K562 (cell line): ENCODE data around the gene ECI1. TPM values are rescaled to one million over a fixed set of nuclear protein-coding genes. Genes with fewer than 3 reads are reported as not detected.

Source experiments
- CTCF ChIP-seq, 3 experiments: IDR thresholded peaks in 2 of 3; conservative IDR thresholded peaks in 1 of 3; 2 replicates each; pipeline ENCODE4 v1.5.1; 2011 to 2012; ENCODE audit warnings: low read length in 3 of 3, mild to moderate bottlenecking in 3 of 3, control low read depth in 2 of 3, improper control_type of control experiment in 1 of 3, inconsistent platforms in 1 of 3, low read depth in 1 of 3, mixed read lengths in 1 of 3, moderate library complexity in 1 of 3; ENCODE audit not compliant: insufficient read depth in 2 of 3
- DIDO1 ChIP-seq: fragments of 450-650 bp; IDR thresholded peaks from 2 replicates; pipeline ENCODE4 v1.6.1; 2016; ENCODE audit warnings: low read depth, missing biosample characterization, missing genetic modification characterization
- JUND ChIP-seq, 2 experiments: IDR thresholded peaks; 2 replicates in 1 of 2; 3 replicates in 1 of 2; pipeline ENCODE4 v1.6.1; 2011; ENCODE audit warnings: borderline replicate concordance in 2 of 2, low read depth in 2 of 2, low read length in 2 of 2, improper control_type of control experiment in 1 of 2, missing biosample characterization in 1 of 2, missing genetic modification characterization in 1 of 2, missing genetic modification reagents in 1 of 2
- SMAD3 ChIP-seq: fragments of 450-650 bp; formaldehyde crosslinking; conservative IDR thresholded peaks from 2 replicates; pipeline ENCODE4 v1.4.0; 2020; ENCODE audit warnings: mild to moderate bottlenecking
- TEAD2 ChIP-seq: fragments of 450-650 bp; IDR thresholded peaks from 2 replicates; pipeline ENCODE4 v1.6.1; 2016; ENCODE audit warnings: missing genetic modification characterization, control low read depth, missing compliant biosample characterization
- TRIM24 ChIP-seq, 2 experiments: fragments of 450-650 bp; IDR thresholded peaks; 2 replicates each; pipeline ENCODE4 v1.6.1; 2016
- ZKSCAN1 ChIP-seq: fragments of 150-350 bp; IDR thresholded peaks from 2 replicates; pipeline ENCODE4 v1.6.1; 2016; ENCODE audit warnings: low read depth, low read length
- polyA plus RNA-seq, 8 experiments: library from polyadenylated mRNA; depleted of rRNA in 4 of 8; stranded (reverse) in 5 of 8; unstranded in 3 of 8; fragments of >200 nt; fragmentation: Nextera tagmentation in 2 of 8; fragmentation: Illumina TruSeq in 1 of 8; extraction: Ambion mirVana in 2 of 8; extraction: Trizol in 1 of 8; gene quantifications; 2 replicates each; pipeline versions ENCODE4 v1.2.1 to v1.2.3, GENCODE V29; 2011 to 2014; ENCODE audit warnings: inconsistent platforms in 1 of 8, missing spikeins in 1 of 8
- total RNA-seq, 7 experiments: library from RNA; depleted of rRNA in 6 of 7; stranded (reverse); fragments of >200 nt in 6 of 7; fragmentation: Illumina TruSeq in 2 of 7; extraction: Trizol in 2 of 7; gene quantifications; 2 replicates each; pipeline versions ENCODE4 v1.2.1 to v1.2.3, GENCODE V29; 2011 to 2021; ENCODE audit warnings: low replicate concordance in 1 of 7
- TF ChIP-seq, protein P1 (sequence below): sonication (generic); formaldehyde crosslinking; IDR thresholded peaks from 2 replicates; pipeline ENCODE4 v1.8.0; 2023; ENCODE audit warnings: missing genetic modification reagents, mild to moderate bottlenecking, borderline replicate concordance
- TF ChIP-seq, protein P2 (sequence below), 2 experiments: fragments of 450-650 bp in 1 of 2; sonication (generic) in 1 of 2; formaldehyde crosslinking in 1 of 2; IDR thresholded peaks in 1 of 2; conservative IDR thresholded peaks in 1 of 2; 2 replicates each; pipeline versions ENCODE4 v1.6.1 to v1.8.1; 2016 to 2023; ENCODE audit warnings: mild to moderate bottlenecking in 2 of 2, moderate library complexity in 2 of 2, inconsistent platforms in 1 of 2, missing genetic modification reagents in 1 of 2
- TF ChIP-seq, protein P3 (sequence below): sonication (generic); formaldehyde crosslinking; IDR thresholded peaks from 2 replicates; pipeline ENCODE4 v1.8.0; 2022; ENCODE audit warnings: missing genetic modification reagents, mild to moderate bottlenecking, moderate library complexity, borderline replicate concordance
- TF ChIP-seq, protein P4 (sequence below): fragments of 450-650 bp; IDR thresholded peaks from one replicate; pipeline ENCODE4 v1.6.1; 2018; ENCODE audit warnings: mild to moderate bottlenecking, moderate library complexity; ENCODE audit not compliant: partially characterized antibody
- TF ChIP-seq, protein P5 (sequence below): sonication (generic); formaldehyde crosslinking; IDR thresholded peaks from 2 replicates; pipeline ENCODE4 v1.8.1; 2022; ENCODE audit warnings: missing genetic modification reagents

Gene ECI1
- total and polyA plus RNA-seq, 9 of the 15 experiments (the other 6 are each of a cell fraction or from before 2014, with no cell fraction given), result 4.7 to 189 (median 54.0) TPM

DNA sequence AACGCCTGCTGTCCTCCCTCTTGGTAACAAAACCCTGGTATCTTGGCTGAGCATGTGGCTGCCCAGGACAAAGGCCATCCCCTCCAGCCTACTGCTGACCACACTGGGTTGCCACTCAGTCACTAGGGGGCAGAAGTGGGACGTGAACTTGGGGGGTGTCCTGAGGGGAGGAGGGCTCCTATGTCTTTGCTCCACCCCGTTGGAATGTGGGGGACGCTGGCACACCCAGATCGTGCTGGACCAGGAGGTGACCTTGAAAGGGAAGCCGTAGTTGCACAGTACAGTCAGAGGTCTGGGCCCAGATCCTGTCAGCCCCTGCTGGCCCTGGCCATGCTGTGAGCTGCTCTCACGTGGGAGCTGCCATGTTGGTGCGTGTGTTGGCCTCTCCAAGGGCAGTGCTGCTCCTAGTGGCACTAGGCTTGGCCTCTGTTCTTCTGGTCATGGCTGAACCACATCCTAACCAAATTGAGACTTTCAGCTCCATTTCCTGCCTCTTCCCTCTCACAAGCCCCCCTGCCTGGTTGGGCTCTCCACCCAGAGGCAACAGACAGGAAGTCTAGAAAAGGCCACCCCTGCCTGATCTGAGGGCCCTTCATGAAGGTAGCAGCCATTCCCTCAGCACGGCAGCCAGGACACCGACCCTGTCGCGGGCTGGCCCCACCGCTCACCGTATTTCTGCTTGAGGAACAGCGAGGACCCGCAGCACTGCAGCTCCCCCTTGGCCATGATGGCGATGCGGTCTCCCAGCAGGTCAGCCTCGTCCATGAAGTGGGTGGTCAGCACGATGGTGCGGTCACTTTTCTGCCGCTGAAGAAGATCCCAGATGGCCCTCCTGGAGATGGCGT, 45.5 kb upstream of the ECI1 start (continued):
- TF ChIP-seq, protein P1, sequence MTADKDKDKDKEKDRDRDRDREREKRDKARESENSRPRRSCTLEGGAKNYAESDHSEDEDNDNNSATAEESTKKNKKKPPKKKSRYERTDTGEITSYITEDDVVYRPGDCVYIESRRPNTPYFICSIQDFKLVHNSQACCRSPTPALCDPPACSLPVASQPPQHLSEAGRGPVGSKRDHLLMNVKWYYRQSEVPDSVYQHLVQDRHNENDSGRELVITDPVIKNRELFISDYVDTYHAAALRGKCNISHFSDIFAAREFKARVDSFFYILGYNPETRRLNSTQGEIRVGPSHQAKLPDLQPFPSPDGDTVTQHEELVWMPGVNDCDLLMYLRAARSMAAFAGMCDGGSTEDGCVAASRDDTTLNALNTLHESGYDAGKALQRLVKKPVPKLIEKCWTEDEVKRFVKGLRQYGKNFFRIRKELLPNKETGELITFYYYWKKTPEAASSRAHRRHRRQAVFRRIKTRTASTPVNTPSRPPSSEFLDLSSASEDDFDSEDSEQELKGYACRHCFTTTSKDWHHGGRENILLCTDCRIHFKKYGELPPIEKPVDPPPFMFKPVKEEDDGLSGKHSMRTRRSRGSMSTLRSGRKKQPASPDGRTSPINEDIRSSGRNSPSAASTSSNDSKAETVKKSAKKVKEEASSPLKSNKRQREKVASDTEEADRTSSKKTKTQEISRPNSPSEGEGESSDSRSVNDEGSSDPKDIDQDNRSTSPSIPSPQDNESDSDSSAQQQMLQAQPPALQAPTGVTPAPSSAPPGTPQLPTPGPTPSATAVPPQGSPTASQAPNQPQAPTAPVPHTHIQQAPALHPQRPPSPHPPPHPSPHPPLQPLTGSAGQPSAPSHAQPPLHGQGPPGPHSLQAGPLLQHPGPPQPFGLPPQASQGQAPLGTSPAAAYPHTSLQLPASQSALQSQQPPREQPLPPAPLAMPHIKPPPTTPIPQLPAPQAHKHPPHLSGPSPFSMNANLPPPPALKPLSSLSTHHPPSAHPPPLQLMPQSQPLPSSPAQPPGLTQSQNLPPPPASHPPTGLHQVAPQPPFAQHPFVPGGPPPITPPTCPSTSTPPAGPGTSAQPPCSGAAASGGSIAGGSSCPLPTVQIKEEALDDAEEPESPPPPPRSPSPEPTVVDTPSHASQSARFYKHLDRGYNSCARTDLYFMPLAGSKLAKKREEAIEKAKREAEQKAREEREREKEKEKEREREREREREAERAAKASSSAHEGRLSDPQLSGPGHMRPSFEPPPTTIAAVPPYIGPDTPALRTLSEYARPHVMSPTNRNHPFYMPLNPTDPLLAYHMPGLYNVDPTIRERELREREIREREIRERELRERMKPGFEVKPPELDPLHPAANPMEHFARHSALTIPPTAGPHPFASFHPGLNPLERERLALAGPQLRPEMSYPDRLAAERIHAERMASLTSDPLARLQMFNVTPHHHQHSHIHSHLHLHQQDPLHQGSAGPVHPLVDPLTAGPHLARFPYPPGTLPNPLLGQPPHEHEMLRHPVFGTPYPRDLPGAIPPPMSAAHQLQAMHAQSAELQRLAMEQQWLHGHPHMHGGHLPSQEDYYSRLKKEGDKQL, result no peak
- TF ChIP-seq TEAD2 (tag), result peak; percentile 73
- no peak for TF ChIP-seq TRIM24 (IDR thresholded peaks at IDR 0.05)
- TF ChIP-seq DIDO1 (tag), result no peak
- no peak for TF ChIP-seq ZKSCAN1
- peak; percentile 79 to 87 (median 86) for TF ChIP-seq CTCF (IDR thresholded peaks at IDR 0.05 in 2 of 3, conservative IDR thresholded peaks at IDR 0.05 in 1 of 3; ENCODE audit: insufficient read depth in 2 of 3, low read depth in 1 of 3, low read length in 3 of 3)
- TF ChIP-seq SMAD3, result no peak
- TF ChIP-seq, protein P2, sequence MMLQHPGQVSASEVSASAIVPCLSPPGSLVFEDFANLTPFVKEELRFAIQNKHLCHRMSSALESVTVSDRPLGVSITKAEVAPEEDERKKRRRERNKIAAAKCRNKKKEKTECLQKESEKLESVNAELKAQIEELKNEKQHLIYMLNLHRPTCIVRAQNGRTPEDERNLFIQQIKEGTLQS (IDR thresholded peaks at IDR 0.05), result no peak
- TF ChIP-seq, protein P2 (CRISPR knock-in tag; conservative IDR thresholded peaks at IDR 0.05), result no peak
- TF ChIP-seq, protein P3, sequence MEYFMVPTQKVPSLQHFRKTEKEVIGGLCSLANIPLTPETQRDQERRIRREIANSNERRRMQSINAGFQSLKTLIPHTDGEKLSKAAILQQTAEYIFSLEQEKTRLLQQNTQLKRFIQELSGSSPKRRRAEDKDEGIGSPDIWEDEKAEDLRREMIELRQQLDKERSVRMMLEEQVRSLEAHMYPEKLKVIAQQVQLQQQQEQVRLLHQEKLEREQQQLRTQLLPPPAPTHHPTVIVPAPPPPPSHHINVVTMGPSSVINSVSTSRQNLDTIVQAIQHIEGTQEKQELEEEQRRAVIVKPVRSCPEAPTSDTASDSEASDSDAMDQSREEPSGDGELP, result peak; percentile 56; the same call in 1 of the 2 replicates
- TF ChIP-seq, protein P4, sequence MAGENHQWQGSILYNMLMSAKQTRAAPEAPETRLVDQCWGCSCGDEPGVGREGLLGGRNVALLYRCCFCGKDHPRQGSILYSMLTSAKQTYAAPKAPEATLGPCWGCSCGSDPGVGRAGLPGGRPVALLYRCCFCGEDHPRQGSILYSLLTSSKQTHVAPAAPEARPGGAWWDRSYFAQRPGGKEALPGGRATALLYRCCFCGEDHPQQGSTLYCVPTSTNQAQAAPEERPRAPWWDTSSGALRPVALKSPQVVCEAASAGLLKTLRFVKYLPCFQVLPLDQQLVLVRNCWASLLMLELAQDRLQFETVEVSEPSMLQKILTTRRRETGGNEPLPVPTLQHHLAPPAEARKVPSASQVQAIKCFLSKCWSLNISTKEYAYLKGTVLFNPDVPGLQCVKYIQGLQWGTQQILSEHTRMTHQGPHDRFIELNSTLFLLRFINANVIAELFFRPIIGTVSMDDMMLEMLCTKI, result no peak
- 0 out of 2 replicates have a peak, but pooled peaks have one; percentile 20 for TF ChIP-seq JUND (IDR thresholded peaks at IDR 0.05; ENCODE audit: borderline replicate concordance, low read depth, low read length)
- peak; percentile 25; the same call in 1 of the 3 replicates for TF ChIP-seq JUND (tag; IDR thresholded peaks at IDR 0.05; ENCODE audit: borderline replicate concordance, low read depth, low read length)
- TF ChIP-seq, protein P5, sequence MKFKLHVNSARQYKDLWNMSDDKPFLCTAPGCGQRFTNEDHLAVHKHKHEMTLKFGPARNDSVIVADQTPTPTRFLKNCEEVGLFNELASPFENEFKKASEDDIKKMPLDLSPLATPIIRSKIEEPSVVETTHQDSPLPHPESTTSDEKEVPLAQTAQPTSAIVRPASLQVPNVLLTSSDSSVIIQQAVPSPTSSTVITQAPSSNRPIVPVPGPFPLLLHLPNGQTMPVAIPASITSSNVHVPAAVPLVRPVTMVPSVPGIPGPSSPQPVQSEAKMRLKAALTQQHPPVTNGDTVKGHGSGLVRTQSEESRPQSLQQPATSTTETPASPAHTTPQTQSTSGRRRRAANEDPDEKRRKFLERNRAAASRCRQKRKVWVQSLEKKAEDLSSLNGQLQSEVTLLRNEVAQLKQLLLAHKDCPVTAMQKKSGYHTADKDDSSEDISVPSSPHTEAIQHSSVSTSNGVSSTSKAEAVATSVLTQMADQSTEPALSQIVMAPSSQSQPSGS, result no peak
